ENCODE results near the gene PTBP3. TPM values are rescaled to one million over a fixed set of nuclear protein-coding genes. Genes with fewer than 3 reads are reported as not detected.
A peak's percentile ranks its signal among the peaks of the same experiment; 100 is the strongest.

The PTBP3 gene
- total and polyA plus RNA-seq, 2 of the 13 experiments (the other 11 are each of a cell fraction or from before 2014, with no cell fraction given), result 52.8 to 61.1 TPM

- TF ChIP-seq ZNF354B (CRISPR knock-in tag; IDR thresholded peaks at IDR 0.05) (no peak), ARNT2 (CRISPR knock-in tag; IDR thresholded peaks at IDR 0.05; ENCODE audit: low read depth) (no peak), POGZ (CRISPR knock-in tag; IDR thresholded peaks at IDR 0.05) (peak; percentile 40; the same call in 1 of the 2 replicates), UBTF (CRISPR knock-in tag; IDR thresholded peaks at IDR 0.05) (0 out of 2 replicates have a peak, but pooled peaks have one; percentile 23), STAG1 (CRISPR knock-in tag; IDR thresholded peaks at IDR 0.05) (peak; percentile 60), TBL1XR1 (IDR thresholded peaks at IDR 0.05; ENCODE audit: borderline replicate concordance, low read length, partially characterized antibody) (no peak), HIVEP1 (CRISPR knock-in tag; IDR thresholded peaks at IDR 0.05) (0 out of 2 replicates have a peak, but pooled peaks have one; percentile 30), MEIS2 (CRISPR knock-in tag; IDR thresholded peaks at IDR 0.05) (0 out of 2 replicates have a peak, but pooled peaks have one; percentile 26), SOX6 (IDR thresholded peaks at IDR 0.05) (no peak), SOX6 (CRISPR knock-in tag; IDR thresholded peaks at IDR 0.05) (peak; percentile 10; the same call in 1 of the 2 replicates), ZNF225 (CRISPR knock-in tag; IDR thresholded peaks at IDR 0.05) (no peak), RORA (CRISPR knock-in tag; IDR thresholded peaks at IDR 0.05) (no peak), ZNF75D (CRISPR knock-in tag; IDR thresholded peaks at IDR 0.05; ENCODE audit: borderline replicate concordance) (no peak)
- TF ChIP-seq, protein P1, sequence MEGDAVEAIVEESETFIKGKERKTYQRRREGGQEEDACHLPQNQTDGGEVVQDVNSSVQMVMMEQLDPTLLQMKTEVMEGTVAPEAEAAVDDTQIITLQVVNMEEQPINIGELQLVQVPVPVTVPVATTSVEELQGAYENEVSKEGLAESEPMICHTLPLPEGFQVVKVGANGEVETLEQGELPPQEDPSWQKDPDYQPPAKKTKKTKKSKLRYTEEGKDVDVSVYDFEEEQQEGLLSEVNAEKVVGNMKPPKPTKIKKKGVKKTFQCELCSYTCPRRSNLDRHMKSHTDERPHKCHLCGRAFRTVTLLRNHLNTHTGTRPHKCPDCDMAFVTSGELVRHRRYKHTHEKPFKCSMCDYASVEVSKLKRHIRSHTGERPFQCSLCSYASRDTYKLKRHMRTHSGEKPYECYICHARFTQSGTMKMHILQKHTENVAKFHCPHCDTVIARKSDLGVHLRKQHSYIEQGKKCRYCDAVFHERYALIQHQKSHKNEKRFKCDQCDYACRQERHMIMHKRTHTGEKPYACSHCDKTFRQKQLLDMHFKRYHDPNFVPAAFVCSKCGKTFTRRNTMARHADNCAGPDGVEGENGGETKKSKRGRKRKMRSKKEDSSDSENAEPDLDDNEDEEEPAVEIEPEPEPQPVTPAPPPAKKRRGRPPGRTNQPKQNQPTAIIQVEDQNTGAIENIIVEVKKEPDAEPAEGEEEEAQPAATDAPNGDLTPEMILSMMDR (CRISPR knock-in tag; IDR thresholded peaks at IDR 0.05), result peak; percentile 69
Observed at GRCh38 chr9:112366591-112366990, 33.2 kb upstream of the PTBP3 start (continued).
